Lower leg skin (tissue), 4 donors: ENCODE measurements around the gene HOXD9. TPM values are rescaled to one million over a fixed set of nuclear protein-coding genes. Genes with fewer than 3 reads are reported as not detected.
A peak's percentile ranks its signal among the peaks of the same experiment; 100 is the strongest.

ENCODE experiments used
- DNase-seq, 2 donors: peaks; one replicate each; pipeline ENCODE4 v3.0.0-alpha.2; 2019; ENCODE audit warnings: low spot score in 2 of 2
- H3K4me3 ChIP-seq: fragments of 200-600 bp; sonication (generic); 2 replicates; pipeline ENCODE4 v1.5.1; 2017; ENCODE audit warnings: mild to moderate bottlenecking, low read depth; ENCODE audit not compliant: poor library complexity, severe bottlenecking
- POLR2A ChIP-seq, 2 donors: fragments of 450-650 bp; IDR thresholded peaks; one replicate each; pipeline ENCODE4 v1.6.1; 2016 to 2017; ENCODE audit warnings: antibody characterized with exemption in 2 of 2, mild to moderate bottlenecking in 1 of 2, moderate library complexity in 1 of 2
- WGBS, 2 donors: methylation state at CpG; one replicate each; pipeline ENCODE4 v1.1.5; 2018; 5-methylcytosine and 5-hydroxymethylcytosine counted together
- intact Hi-C: fragments of 100-400 bp; cut with DNase I; formaldehyde crosslinking; loops from one replicate; pipeline ENCODE4 v1.15.0; 2023; ENCODE audit warnings: low total_unique reads
- total RNA-seq, 4 donors: library from RNA; depleted of rRNA; stranded (reverse); fragments of >200 nt; gene quantifications; one replicate each; pipeline ENCODE4 v1.1.0, GENCODE V29; 2016
- TF ChIP-seq, protein P1 (sequence below), 3 donors: fragments of 450-650 bp; IDR thresholded peaks; one replicate each; pipeline ENCODE4 v1.5.1; 2016; ENCODE audit warnings: antibody characterized with exemption in 3 of 3, mild to moderate bottlenecking in 3 of 3, moderate library complexity in 2 of 3

HOXD9 gene
- total RNA-seq, 4 donors from 2014 or later: 0.89 to 5.3 (median 2.1) TPM

DNA sequence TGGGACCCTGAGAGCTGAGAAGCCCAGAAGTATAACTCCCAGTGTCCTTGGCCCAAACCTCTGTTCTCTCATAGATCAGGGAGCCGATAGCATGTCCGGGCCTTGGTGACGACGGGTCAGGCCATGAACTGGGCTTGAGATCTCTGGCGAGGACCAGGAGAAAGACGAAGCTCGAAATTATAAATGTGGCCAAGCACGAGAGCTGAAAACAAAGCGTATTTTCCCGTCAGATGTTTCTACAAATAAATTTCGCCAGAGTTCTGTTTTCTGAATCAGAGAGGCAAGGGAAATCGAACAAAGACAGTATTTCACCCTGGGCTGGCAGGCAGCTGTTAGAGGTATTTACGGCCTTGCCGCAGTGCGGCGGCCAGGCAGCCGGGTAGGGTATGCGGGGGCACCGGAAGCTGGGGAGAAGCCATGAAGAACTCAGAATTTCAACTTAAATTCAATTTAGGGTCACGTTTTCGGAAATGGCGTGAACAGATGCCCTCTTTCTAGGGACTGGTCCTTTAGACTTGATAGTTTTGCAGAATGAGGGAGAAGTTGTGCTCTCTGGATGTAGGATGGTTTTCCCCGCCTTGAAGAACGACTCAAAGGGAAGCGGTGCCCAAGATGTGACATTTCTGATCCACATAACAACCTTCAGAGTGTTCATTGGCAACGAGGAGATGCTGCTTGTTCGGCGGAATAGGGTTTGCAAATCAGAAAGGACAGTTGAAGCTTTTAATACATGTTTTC is 16.6 kb downstream of the HOXD9 start:
- no peak for TF ChIP-seq POLR2A (IDR thresholded peaks at IDR 0.05)
- TF ChIP-seq, protein P1, sequence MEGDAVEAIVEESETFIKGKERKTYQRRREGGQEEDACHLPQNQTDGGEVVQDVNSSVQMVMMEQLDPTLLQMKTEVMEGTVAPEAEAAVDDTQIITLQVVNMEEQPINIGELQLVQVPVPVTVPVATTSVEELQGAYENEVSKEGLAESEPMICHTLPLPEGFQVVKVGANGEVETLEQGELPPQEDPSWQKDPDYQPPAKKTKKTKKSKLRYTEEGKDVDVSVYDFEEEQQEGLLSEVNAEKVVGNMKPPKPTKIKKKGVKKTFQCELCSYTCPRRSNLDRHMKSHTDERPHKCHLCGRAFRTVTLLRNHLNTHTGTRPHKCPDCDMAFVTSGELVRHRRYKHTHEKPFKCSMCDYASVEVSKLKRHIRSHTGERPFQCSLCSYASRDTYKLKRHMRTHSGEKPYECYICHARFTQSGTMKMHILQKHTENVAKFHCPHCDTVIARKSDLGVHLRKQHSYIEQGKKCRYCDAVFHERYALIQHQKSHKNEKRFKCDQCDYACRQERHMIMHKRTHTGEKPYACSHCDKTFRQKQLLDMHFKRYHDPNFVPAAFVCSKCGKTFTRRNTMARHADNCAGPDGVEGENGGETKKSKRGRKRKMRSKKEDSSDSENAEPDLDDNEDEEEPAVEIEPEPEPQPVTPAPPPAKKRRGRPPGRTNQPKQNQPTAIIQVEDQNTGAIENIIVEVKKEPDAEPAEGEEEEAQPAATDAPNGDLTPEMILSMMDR (IDR thresholded peaks at IDR 0.05): no peak
- no peak overlapping the region for H3K4me3 ChIP-seq
- WGBS, 2 donors: 33 to 36% methylated on average over 28 of the region's 28 CpGs

GRCh38 chr2:176139661-176140512 is 17.4 kb downstream of the HOXD9 start:
- intact Hi-C loops: loop anchor here (5.0 kb wide), 2 partner anchors 412 to 497 kb away; no protein-coding TSS in a partner anchor
- TF ChIP-seq POLR2A (IDR thresholded peaks at IDR 0.05): no peak
- TF ChIP-seq, protein P1 (IDR thresholded peaks at IDR 0.05): no peak
- 12 to 19% methylated on average over 41 of the region's 41 CpGs for WGBS, 2 donors
- no peak overlapping the region for H3K4me3 ChIP-seq
- DNase-seq: no peak

More for the DNA sequence above, 16.6 kb downstream of the HOXD9 start:
- DNase-seq: no peak
- intact Hi-C loops: loop anchor here (5.0 kb wide), 2 partner anchors 413 to 498 kb away; no protein-coding TSS in a partner anchor

DNA sequence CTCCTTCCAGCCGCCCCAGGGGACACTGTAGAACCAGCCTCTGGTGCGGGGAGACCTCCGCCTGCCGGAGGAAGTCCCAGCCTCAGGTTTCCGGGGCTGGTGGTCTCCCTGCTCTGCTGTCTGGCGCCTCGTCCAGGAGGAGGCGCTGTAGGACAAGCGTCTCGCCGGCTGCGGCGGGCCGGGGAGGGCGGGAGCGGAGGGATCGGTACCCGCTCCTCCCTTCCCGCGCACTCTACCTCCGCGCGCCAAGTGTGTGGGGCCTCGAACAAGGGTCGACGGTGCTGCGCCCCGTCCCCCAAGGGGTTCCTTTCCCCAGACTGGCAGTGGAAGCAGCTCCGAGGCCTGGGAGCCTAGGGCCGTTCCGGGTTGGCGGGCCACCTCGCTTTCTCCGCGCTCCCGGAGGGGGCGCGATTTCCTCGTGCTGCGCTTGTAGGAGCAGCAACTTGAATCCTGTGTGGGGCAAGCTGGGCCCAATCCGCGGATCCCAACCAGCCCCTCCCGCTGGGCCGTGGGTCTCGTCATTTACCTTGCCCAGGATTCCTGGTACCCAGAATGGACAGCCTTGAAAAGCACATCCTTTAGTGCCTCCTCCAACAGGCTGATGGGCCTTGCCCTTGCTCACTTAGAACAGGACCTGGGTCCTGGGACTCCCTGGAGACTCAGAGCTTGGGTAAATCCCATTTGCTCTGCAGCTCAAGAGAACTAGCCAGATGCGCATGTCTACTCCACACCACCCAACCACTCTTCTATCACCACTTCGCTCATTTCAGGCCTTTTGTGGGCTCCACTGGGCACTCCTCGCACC is 18.2 kb downstream of the HOXD9 start:
- intact Hi-C loops: no loop called here
- WGBS, 2 donors: 12% methylated on average over 27 of the region's 48 CpGs
- peak in 1 of 2 donors; percentile 95 for DNase-seq
- TF ChIP-seq, protein P1 (IDR thresholded peaks at IDR 0.05): peak in 1 of 3 donors; percentile 64
- TF ChIP-seq POLR2A (IDR thresholded peaks at IDR 0.05): no peak
- peak overlapping the region; percentile 11 for H3K4me3 ChIP-seq

DNA sequence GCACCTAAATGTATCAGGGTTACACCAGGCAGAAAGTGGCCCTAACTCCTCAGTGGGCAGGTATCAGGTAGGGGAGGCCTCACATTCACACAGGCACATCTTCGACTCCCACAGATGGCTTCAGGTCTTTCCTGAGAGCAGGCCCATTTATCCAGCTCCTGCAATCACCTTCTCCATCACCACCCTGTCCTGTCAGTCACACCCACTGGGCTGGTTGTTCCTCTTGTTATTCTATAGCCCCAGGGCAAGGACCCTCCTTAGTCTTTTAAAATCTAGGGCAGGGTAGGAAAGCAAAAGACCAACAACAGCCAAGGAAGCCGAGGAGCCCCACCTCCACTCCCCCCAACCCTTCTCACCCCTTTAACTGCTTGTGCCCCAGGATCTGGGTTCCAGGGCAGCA is 19.8 kb downstream of the HOXD9 start:
- TF ChIP-seq POLR2A (IDR thresholded peaks at IDR 0.05): no peak
- TF ChIP-seq, protein P1 (IDR thresholded peaks at IDR 0.05): no peak
- H3K4me3 ChIP-seq: no peak overlapping the region
- DNase-seq: no peak
- 89 to 96% methylated on average over 2 of the region's 2 CpGs for WGBS, 2 donors
- intact Hi-C loops: no loop called here
